RWPE2 (cell line): ENCODE measurements around the gene HECTD3.

Experiments used
- ATAC-seq: fragments of 200-7000 bp; cut with Tn5 transposase; 3 replicates; pipeline ENCODE4 v1.9.1; 2021; ENCODE audit warnings: low read depth
- DNase-seq: peaks from one replicate; pipeline ENCODE4 v3.0.0-alpha.2; 2020; ENCODE audit warnings: low spot score
- H3K27ac ChIP-seq: fragments of 450-650 bp; 2 replicates; pipeline ENCODE4 v1.5.1; 2017; ENCODE audit warnings: mild to moderate bottlenecking; ENCODE audit not compliant: poor library complexity, severe bottlenecking
- H3K27me3 ChIP-seq: fragments of 250-450 bp; sonication (Bioruptor Pico); 2 replicates; pipeline ENCODE4 v1.5.1; 2021; ENCODE audit warnings: mild to moderate bottlenecking, moderate library complexity; ENCODE audit not compliant: insufficient read depth, poor library complexity, severe bottlenecking
- H3K36me3 ChIP-seq: fragments of 250-450 bp; sonication (Bioruptor Pico); 2 replicates; pipeline ENCODE4 v1.5.1; 2020; ENCODE audit warnings: low read depth, mild to moderate bottlenecking, moderate library complexity
- H3K4me1 ChIP-seq: fragments of 250-450 bp; sonication (Bioruptor Pico); 2 replicates; pipeline ENCODE4 v1.5.1; 2021; ENCODE audit warnings: mild to moderate bottlenecking, moderate library complexity; ENCODE audit not compliant: insufficient read depth, poor library complexity, severe bottlenecking
- H3K4me3 ChIP-seq: fragments of 250-450 bp; sonication (Bioruptor Pico); 2 replicates; pipeline ENCODE4 v1.5.1; 2021; ENCODE audit warnings: mild to moderate bottlenecking, moderate library complexity; ENCODE audit not compliant: severe bottlenecking
- H3K9me3 ChIP-seq: fragments of 250-450 bp; sonication (Bioruptor Pico); 2 replicates; pipeline ENCODE4 v1.5.1; 2021; ENCODE audit warnings: mild to moderate bottlenecking, moderate library complexity; ENCODE audit not compliant: severe bottlenecking
- CTCF ChIP-seq: fragments of 450-650 bp; IDR thresholded peaks from one replicate; pipeline ENCODE4 v1.5.1; 2017; ENCODE audit warnings: mild to moderate bottlenecking, moderate library complexity; ENCODE audit not compliant: poor library complexity, severe bottlenecking

The HECTD3 gene

GRCh38 chr1:45010855-45011811 lies at the start of gene HECTD3:
TSS of gene HECTD3 (minus strand) at chr1:45011324. CDS start at chr1:45011257, 67 bp downstream.
- ATAC-seq (peak; percentile 82), DNase-seq (peak; percentile 82)
- no peak for TF ChIP-seq CTCF
- H3K27ac ChIP-seq = peak within 1 kb of the TSS; percentile 65
- H3K4me1 ChIP-seq = peaks cover 4% of the 10 kb centered on the region
- peaks cover 43% of the 10 kb centered on the region for H3K36me3 ChIP-seq
- H3K4me3 ChIP-seq = peak within 1 kb of the TSS; percentile 98
- no peaks in the 10 kb centered on the region for H3K9me3 ChIP-seq
- H3K27me3 ChIP-seq = no peaks in the 10 kb centered on the region

DNA sequence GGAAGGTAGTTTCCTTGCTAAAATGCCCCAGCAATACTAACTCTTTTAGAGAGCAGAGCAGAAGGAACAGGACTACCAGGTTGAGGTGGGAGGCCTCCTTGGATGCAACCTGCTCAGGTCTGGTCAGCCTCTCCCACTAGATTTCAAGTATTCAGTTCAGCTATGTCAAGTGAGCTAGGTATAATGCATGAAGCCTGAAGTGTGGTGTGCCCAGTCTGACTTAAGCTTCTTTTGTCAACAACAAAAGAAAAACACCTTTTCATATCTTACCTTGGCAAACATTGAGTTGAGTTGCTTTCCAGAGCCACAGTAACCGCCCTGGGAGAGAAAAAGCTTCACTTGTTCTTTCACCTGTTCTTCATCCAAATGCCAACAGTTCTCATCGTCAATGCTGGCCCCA lies 48.7 kb upstream of the HECTD3 start:
- Histone ChIP-seq H3K4me1 (no peaks in the 10 kb centered on the region), H3K4me3 (no peak overlapping the region), H3K36me3 (no peaks in the 10 kb centered on the region), H3K27ac (no peak overlapping the region), H3K9me3 (no peaks in the 10 kb centered on the region), H3K27me3 (no peaks in the 10 kb centered on the region)
- DNase-seq (no peak), ATAC-seq (no peak)
- TF ChIP-seq CTCF = no peak

GRCh38 chr1:45057542-45057941 lies 46.4 kb upstream of the HECTD3 start:
- Histone ChIP-seq H3K27me3 (no peaks in the 10 kb centered on the region), H3K9me3 (no peaks in the 10 kb centered on the region), H3K4me3 (no peak overlapping the region), H3K27ac (no peak overlapping the region), H3K4me1 (no peaks in the 10 kb centered on the region), H3K36me3 (no peaks in the 10 kb centered on the region)
- DNase-seq (no peak), ATAC-seq (no peak)
- TF ChIP-seq CTCF = no peak

DNA sequence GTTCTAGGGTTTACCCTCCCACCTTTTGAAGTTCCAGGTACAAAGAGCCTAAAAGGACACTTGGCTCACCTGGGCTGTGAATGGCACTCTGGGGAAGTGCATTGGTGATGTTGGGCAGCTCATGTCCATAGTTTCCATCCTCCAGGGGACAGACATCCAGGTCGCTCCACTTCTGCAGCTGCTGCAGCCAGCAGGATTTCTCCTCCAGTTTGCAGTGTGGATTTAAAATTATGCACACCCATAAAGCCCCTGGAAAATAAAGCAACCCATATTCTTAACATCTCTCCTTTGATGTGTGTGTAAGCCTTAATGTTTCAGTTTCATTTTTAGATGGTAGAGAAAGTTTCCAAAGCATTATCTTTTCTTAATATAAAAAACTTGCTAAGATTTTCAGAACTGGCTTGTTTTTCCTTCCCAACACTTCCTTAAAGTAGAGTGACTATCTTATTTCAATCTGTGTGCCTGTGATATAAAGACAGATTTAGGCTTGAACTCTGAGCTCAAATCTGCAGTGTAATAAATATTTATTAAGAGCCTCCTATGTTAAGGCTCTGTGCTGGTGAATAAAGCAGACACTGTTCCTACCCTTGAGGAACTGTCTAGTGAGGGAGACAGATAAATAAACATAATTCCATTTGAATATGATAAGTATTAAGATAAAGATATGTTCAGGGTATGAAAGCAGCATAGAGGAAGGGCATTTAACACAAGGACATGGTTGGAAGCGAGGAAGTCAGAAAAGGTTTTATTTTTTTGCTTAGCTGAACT lies 40.1 kb upstream of the HECTD3 start:
- no peak for DNase-seq
- H3K4me1 ChIP-seq = no peaks in the 10 kb centered on the region
- no peaks in the 10 kb centered on the region for H3K9me3 ChIP-seq
- no peak for ATAC-seq
- H3K27ac ChIP-seq = no peak overlapping the region
- no peak for TF ChIP-seq CTCF
- H3K36me3 ChIP-seq = no peaks in the 10 kb centered on the region
- no peaks in the 10 kb centered on the region for H3K27me3 ChIP-seq
- H3K4me3 ChIP-seq = no peak overlapping the region
